Measurements from ENCODE around the gene FERMT1.
"Not testable (repeated sequence)": the region's sequence is repeated elsewhere in the genome, so short reads cannot be mapped to it uniquely, and the experiment has no call there.

The FERMT1 gene

GRCh38 chr20:6116758-6117157 lies 6.1 kb downstream of the FERMT1 start:
- no peak for DNase-seq (ENCODE audit: low spot score)

- DNase-seq (ENCODE audit: low spot score): no peak
These were observed 7.5 kb downstream of the FERMT1 start for GRCh38 chr20:6115221-6115895.

GRCh38 chr20:6114696-6115095 lies 8.1 kb downstream of the FERMT1 start:
- DNase-seq (ENCODE audit: low spot score): no peak

- no peak for DNase-seq (ENCODE audit: low spot score)
These were observed 8.9 kb downstream of the FERMT1 start for GRCh38 chr20:6113951-6114350.

GRCh38 chr20:6112965-6113364 lies 9.9 kb downstream of the FERMT1 start:
- not testable (repeated sequence) for DNase-seq (ENCODE audit: low spot score)

GRCh38 chr20:6108330-6108729 lies 14.5 kb downstream of the FERMT1 start:
- no peak for DNase-seq (ENCODE audit: low spot score)

GRCh38 chr20:6104493-6105188 lies 18.2 kb downstream of the FERMT1 start:
- no peak for DNase-seq (ENCODE audit: low spot score)

- no peak for DNase-seq (ENCODE audit: low spot score)
These were observed 19.5 kb downstream of the FERMT1 start for GRCh38 chr20:6103301-6103700.

- DNase-seq (ENCODE audit: low spot score): no peak
These were observed 21.5 kb downstream of the FERMT1 start for GRCh38 chr20:6101346-6101745.

GRCh38 chr20:6100246-6100645 lies 22.6 kb downstream of the FERMT1 start:
- DNase-seq (ENCODE audit: low spot score): no peak

- DNase-seq (ENCODE audit: low spot score): no peak
These were observed 23.0 kb downstream of the FERMT1 start for GRCh38 chr20:6099819-6100218.

GRCh38 chr20:6095409-6095808 lies 27.4 kb downstream of the FERMT1 start:
- no peak for DNase-seq (ENCODE audit: low spot score)

GRCh38 chr20:6094565-6094964 lies 28.3 kb downstream of the FERMT1 start:
- no peak for DNase-seq (ENCODE audit: low spot score)

- DNase-seq (ENCODE audit: low spot score): peak; percentile 32
These were observed 28.8 kb downstream of the FERMT1 start for GRCh38 chr20:6094063-6094462.

- no peak for DNase-seq (ENCODE audit: low spot score)
These were observed 31.2 kb downstream of the FERMT1 start for GRCh38 chr20:6091661-6092060.

GRCh38 chr20:6086868-6087267 lies 36.0 kb downstream of the FERMT1 start:
- no peak for DNase-seq (ENCODE audit: low spot score)

GRCh38 chr20:6083926-6084325 lies 38.9 kb downstream of the FERMT1 start:
- DNase-seq (ENCODE audit: low spot score): no peak

GRCh38 chr20:6081236-6081635 lies 41.6 kb downstream of the FERMT1 start:
- no peak for DNase-seq (ENCODE audit: low spot score)

GRCh38 chr20:6079016-6079415 lies 43.8 kb downstream of the FERMT1 start:
- DNase-seq (ENCODE audit: low spot score): no peak

- no peak for DNase-seq (ENCODE audit: low spot score)
These were observed 47.2 kb downstream of the FERMT1 start for GRCh38 chr20:6075428-6076219.

- no peak for DNase-seq (ENCODE audit: low spot score)
These were observed 48.0 kb downstream of the FERMT1 start for GRCh38 chr20:6074784-6075183.

- no peak for DNase-seq (ENCODE audit: low spot score)
These were observed 48.7 kb downstream of the FERMT1 start for GRCh38 chr20:6074145-6074561.

All from LoVo (cell line).